ENCODE results near the gene MARCKS. TPM values are rescaled to one million over a fixed set of nuclear protein-coding genes. Genes with fewer than 3 reads are reported as not detected.

Gene MARCKS
- total RNA-seq, 1 donor from 2014 or later: 442 TPM

DNA sequence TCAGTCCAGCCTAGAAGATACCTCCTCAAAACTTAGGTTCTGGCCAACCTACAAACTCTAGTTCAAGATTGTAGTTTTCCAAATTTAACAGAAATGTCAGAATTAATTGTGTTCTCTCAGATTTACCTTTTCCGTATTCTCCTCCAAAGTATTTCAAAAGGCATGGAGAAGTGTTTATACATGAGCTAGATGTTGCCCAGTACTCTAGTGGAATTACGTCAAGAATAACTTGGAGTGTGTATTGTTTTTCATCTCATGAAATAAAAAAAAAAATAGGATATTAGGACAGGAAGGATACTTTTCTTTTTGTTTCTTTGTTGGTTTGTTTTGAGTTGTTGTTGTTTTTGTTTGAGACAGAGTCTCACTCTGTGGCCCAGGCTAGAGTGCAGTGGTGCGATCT lies 32.3 kb upstream of the MARCKS start:
- Mint-ChIP-seq H3K27me3 (ENCODE audit: unreplicated experiment) (peaks cover 3% of the 10 kb centered on the region), H3K27ac (ENCODE audit: unreplicated experiment) (no peak overlapping the region), H3K4me1 (ENCODE audit: low read depth, unreplicated experiment) (peaks cover 5% of the 10 kb centered on the region), H3K9me3 (ENCODE audit: unreplicated experiment) (no peaks in the 10 kb centered on the region), H3K36me3 (ENCODE audit: unreplicated experiment) (no peaks in the 10 kb centered on the region), H3K4me3 (ENCODE audit: unreplicated experiment) (no peak overlapping the region)
- no peak for TF ChIP-seq CTCF (IDR thresholded peaks at IDR 0.05; ENCODE audit: partially characterized antibody, unreplicated experiment)
- no peak for DNase-seq

DNA sequence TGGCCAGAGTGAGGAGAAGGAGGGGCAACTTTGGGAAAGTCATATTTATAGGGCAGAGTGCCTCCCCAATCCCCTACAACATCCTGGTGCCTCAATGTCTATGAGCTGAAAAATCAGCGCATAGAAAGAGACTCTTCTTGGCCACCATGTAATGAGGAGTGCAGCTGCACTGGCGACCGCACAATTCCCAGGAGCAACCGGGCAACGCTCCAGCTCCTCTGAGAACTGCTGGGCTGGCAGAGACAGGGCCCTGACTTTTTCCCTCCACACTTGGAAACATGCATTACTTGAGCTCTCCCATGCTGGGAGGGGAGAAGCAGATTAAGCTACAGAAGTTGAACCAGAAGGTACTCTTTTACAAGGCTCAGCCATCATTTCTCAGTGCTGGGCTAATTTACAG lies 31.4 kb upstream of the MARCKS start:
- Mint-ChIP-seq H3K36me3 (ENCODE audit: unreplicated experiment) (no peaks in the 10 kb centered on the region), H3K27ac (ENCODE audit: unreplicated experiment) (no peak overlapping the region), H3K4me3 (ENCODE audit: unreplicated experiment) (no peak overlapping the region), H3K4me1 (ENCODE audit: low read depth, unreplicated experiment) (peaks cover 5% of the 10 kb centered on the region), H3K27me3 (ENCODE audit: unreplicated experiment) (peaks cover 3% of the 10 kb centered on the region), H3K9me3 (ENCODE audit: unreplicated experiment) (no peaks in the 10 kb centered on the region)
- peak; percentile 35 for DNase-seq
- no peak for TF ChIP-seq CTCF (IDR thresholded peaks at IDR 0.05; ENCODE audit: partially characterized antibody, unreplicated experiment)

DNA sequence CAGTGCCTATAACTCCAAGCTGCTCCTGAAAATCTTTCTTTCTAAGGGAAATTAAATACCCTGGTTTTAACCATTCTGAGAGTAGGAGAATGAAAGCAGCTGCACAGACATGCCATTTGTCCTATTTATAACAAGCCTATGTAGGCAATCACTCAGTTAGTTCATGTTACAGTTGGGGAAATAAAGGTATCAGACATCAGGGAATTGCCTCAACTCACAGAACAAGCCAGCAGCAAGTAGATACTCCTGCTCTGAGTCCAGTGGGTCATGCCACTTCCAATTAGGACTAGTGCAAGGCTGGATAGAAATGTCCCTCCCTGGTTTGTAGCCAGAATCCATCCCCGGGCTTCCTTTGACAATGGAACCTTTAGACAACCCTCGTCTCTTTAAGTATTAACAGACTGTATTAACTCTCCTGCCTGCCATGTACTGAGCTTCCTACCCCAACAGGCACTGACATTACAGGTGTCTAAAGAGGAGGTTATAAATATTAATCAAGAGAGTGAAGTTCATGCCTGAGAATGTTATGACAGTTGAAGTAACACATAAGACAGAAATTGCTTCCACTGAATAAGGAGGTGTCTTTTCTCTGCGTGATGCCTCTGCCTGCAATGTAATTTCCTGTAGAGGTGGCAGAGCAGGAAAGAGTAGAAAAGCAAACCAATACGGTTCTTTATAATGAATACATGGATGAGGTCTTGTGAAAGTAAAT lies 28.0 kb upstream of the MARCKS start:
- TF ChIP-seq CTCF (IDR thresholded peaks at IDR 0.05; ENCODE audit: partially characterized antibody, unreplicated experiment): no peak
- Mint-ChIP-seq H3K27me3 (ENCODE audit: unreplicated experiment) (peaks cover 3% of the 10 kb centered on the region), H3K4me1 (ENCODE audit: low read depth, unreplicated experiment) (peaks cover 5% of the 10 kb centered on the region)

GRCh38 chr6:113829696-113830045 lies 27.5 kb upstream of the MARCKS start:
- H3K4me1 Mint-ChIP-seq (ENCODE audit: low read depth, unreplicated experiment): peaks cover 5% of the 10 kb centered on the region
- TF ChIP-seq CTCF (IDR thresholded peaks at IDR 0.05; ENCODE audit: partially characterized antibody, unreplicated experiment): no peak
- H3K9me3 Mint-ChIP-seq (ENCODE audit: unreplicated experiment): no peaks in the 10 kb centered on the region
- no peak overlapping the region for H3K4me3 Mint-ChIP-seq (ENCODE audit: unreplicated experiment)
- H3K27ac Mint-ChIP-seq (ENCODE audit: unreplicated experiment): no peak overlapping the region
- no peaks in the 10 kb centered on the region for H3K36me3 Mint-ChIP-seq (ENCODE audit: unreplicated experiment)
- H3K27me3 Mint-ChIP-seq (ENCODE audit: unreplicated experiment): peaks cover 3% of the 10 kb centered on the region
- no peak for DNase-seq

More for the DNA sequence above, 28.0 kb upstream of the MARCKS start:
- DNase-seq: no peak
- no peaks in the 10 kb centered on the region for H3K36me3 Mint-ChIP-seq (ENCODE audit: unreplicated experiment)
- H3K4me3 Mint-ChIP-seq (ENCODE audit: unreplicated experiment): no peak overlapping the region
- H3K27ac Mint-ChIP-seq (ENCODE audit: unreplicated experiment): no peak overlapping the region
- no peaks in the 10 kb centered on the region for H3K9me3 Mint-ChIP-seq (ENCODE audit: unreplicated experiment)

GRCh38 chr6:113830140-113830539 lies 27.0 kb upstream of the MARCKS start:
- Mint-ChIP-seq H3K4me1 (ENCODE audit: low read depth, unreplicated experiment) (peaks cover 5% of the 10 kb centered on the region), H3K4me3 (ENCODE audit: unreplicated experiment) (no peak overlapping the region), H3K27ac (ENCODE audit: unreplicated experiment) (no peak overlapping the region), H3K36me3 (ENCODE audit: unreplicated experiment) (no peaks in the 10 kb centered on the region), H3K27me3 (ENCODE audit: unreplicated experiment) (no peaks in the 10 kb centered on the region), H3K9me3 (ENCODE audit: unreplicated experiment) (no peaks in the 10 kb centered on the region)
- DNase-seq: no peak
- TF ChIP-seq CTCF (IDR thresholded peaks at IDR 0.05; ENCODE audit: partially characterized antibody, unreplicated experiment): no peak
